Loucy (cell line): Measurements from ENCODE around the gene SLC2A5.

Experiments used
- H2AFZ ChIP-seq: fragments of 200-600 bp; sonication (generic); 2 replicates; pipeline ENCODE4 v1.6.0; 2016; ENCODE audit warnings: antibody characterized with exemption, mild to moderate bottlenecking, low read length, moderate library complexity
- H3F3A ChIP-seq: fragments of 200-600 bp; 2 replicates; pipeline ENCODE4 v1.6.0; 2016; ENCODE audit warnings: antibody characterized with exemption, low read depth, mild to moderate bottlenecking
- H3K27me3 ChIP-seq: fragments of 200-600 bp; sonication (generic); 2 replicates; pipeline ENCODE4 v1.6.1; 2014; ENCODE audit warnings: low read length, mild to moderate bottlenecking; ENCODE audit not compliant: insufficient read depth, poor library complexity, severe bottlenecking
- H3K36me3 ChIP-seq: fragments of 200-600 bp; sonication (generic); 2 replicates; pipeline ENCODE4 v1.6.1; 2016; ENCODE audit warnings: low read length; ENCODE audit not compliant: insufficient read depth
- H3K4me1 ChIP-seq: fragments of 200-600 bp; sonication (generic); 2 replicates; pipeline ENCODE4 v1.5.1; 2014; ENCODE audit warnings: low read length, mild to moderate bottlenecking; ENCODE audit not compliant: insufficient read depth, poor library complexity, severe bottlenecking
- H3K4me2 ChIP-seq: fragments of 200-600 bp; sonication (generic); 2 replicates; pipeline ENCODE4 v1.6.0; 2014; ENCODE audit warnings: antibody characterized with exemption, low read length, low read depth, mild to moderate bottlenecking; ENCODE audit not compliant: poor library complexity, severe bottlenecking
- H3K4me3 ChIP-seq: fragments of 200-600 bp; sonication (generic); 2 replicates; pipeline ENCODE4 v1.5.1; 2014; ENCODE audit warnings: low read length, mild to moderate bottlenecking, mixed read lengths; ENCODE audit not compliant: poor library complexity, severe bottlenecking
- H3K79me2 ChIP-seq: fragments of 200-600 bp; sonication (generic); 2 replicates; pipeline ENCODE4 v1.6.1; 2014; ENCODE audit warnings: low read length; ENCODE audit not compliant: insufficient read depth
- H3K9ac ChIP-seq: fragments of 200-600 bp; sonication (generic); 2 replicates; pipeline ENCODE4 v1.6.0; 2014; ENCODE audit warnings: mild to moderate bottlenecking, low read depth, low read length, moderate library complexity; ENCODE audit not compliant: poor library complexity, severe bottlenecking
- H3K9me2 ChIP-seq: fragments of 200-600 bp; sonication (generic); replicated peaks from 2 replicates; pipeline ENCODE4 v1.6.1; 2016; ENCODE audit warnings: low read depth, low read length, mixed read lengths
- H3K9me3 ChIP-seq: fragments of 200-600 bp; sonication (generic); 2 replicates; pipeline ENCODE4 v1.6.1; 2014; ENCODE audit warnings: mild to moderate bottlenecking, antibody characterized with exemption, low read length, low read depth; ENCODE audit not compliant: insufficient read depth
- H4K20me1 ChIP-seq: fragments of 200-600 bp; sonication (generic); 2 replicates; pipeline ENCODE4 v1.6.0; 2014; ENCODE audit warnings: antibody characterized with exemption, low read length, mild to moderate bottlenecking; ENCODE audit not compliant: insufficient read depth, poor library complexity, severe bottlenecking
- CTCF ChIP-seq: fragments of 200-600 bp; sonication (generic); conservative IDR thresholded peaks from 2 replicates; pipeline ENCODE4 v1.5.1; 2014; ENCODE audit warnings: mild to moderate bottlenecking, antibody characterized with exemption, low read length
- EZH2phosphoT487 ChIP-seq: fragments of 200-600 bp; IDR thresholded peaks from 2 replicates; pipeline ENCODE4 v1.6.1; 2018; ENCODE audit warnings: antibody characterized with exemption, mild to moderate bottlenecking, moderate library complexity, borderline replicate concordance

SLC2A5 gene

GRCh38 chr1:9110669-9111356, 41.4 kb upstream of the SLC2A5 start:
- H3K36me3 ChIP-seq = no peaks in the 10 kb centered on the region
- H3K79me2 ChIP-seq = no peaks in the 10 kb centered on the region
- no peaks in the 10 kb centered on the region for H3K9me3 ChIP-seq
- no peak overlapping the region for H3K4me3 ChIP-seq
- H2AFZ ChIP-seq = no peak overlapping the region
- H4K20me1 ChIP-seq = no peaks in the 10 kb centered on the region
- TF ChIP-seq CTCF = peak; percentile 94
- no peak for TF ChIP-seq EZH2phosphoT487
- no peaks in the 10 kb centered on the region for H3K27me3 ChIP-seq
- no peak overlapping the region for H3K9ac ChIP-seq
- no peaks in the 10 kb centered on the region for H3K9me2 ChIP-seq
- H3F3A ChIP-seq = no peaks in the 10 kb centered on the region
- H3K4me2 ChIP-seq = no peak overlapping the region
- H3K4me1 ChIP-seq = no peaks in the 10 kb centered on the region

- no peak overlapping the region for H3K4me3 ChIP-seq
- H3K9me2 ChIP-seq = no peaks in the 10 kb centered on the region
- no peak for TF ChIP-seq CTCF
- no peak for TF ChIP-seq EZH2phosphoT487
- H3F3A ChIP-seq = no peaks in the 10 kb centered on the region
- no peaks in the 10 kb centered on the region for H3K27me3 ChIP-seq
- H3K9me3 ChIP-seq = no peaks in the 10 kb centered on the region
- no peaks in the 10 kb centered on the region for H3K36me3 ChIP-seq
- H2AFZ ChIP-seq = no peak overlapping the region
- H3K9ac ChIP-seq = no peak overlapping the region
- H3K4me1 ChIP-seq = no peaks in the 10 kb centered on the region
- no peaks in the 10 kb centered on the region for H3K79me2 ChIP-seq
- no peak overlapping the region for H3K4me2 ChIP-seq
- no peaks in the 10 kb centered on the region for H4K20me1 ChIP-seq
These were observed 38.7 kb upstream of the SLC2A5 start for GRCh38 chr1:9108056-9108665.

- no peak overlapping the region for H2AFZ ChIP-seq
- H3K27me3 ChIP-seq = no peaks in the 10 kb centered on the region
- H3K9ac ChIP-seq = no peak overlapping the region
- H3K79me2 ChIP-seq = no peaks in the 10 kb centered on the region
- H3F3A ChIP-seq = no peaks in the 10 kb centered on the region
- no peaks in the 10 kb centered on the region for H4K20me1 ChIP-seq
- H3K9me3 ChIP-seq = no peaks in the 10 kb centered on the region
- TF ChIP-seq EZH2phosphoT487 (no peak), CTCF (no peak)
- no peak overlapping the region for H3K4me3 ChIP-seq
- no peaks in the 10 kb centered on the region for H3K9me2 ChIP-seq
- no peaks in the 10 kb centered on the region for H3K4me1 ChIP-seq
- no peaks in the 10 kb centered on the region for H3K36me3 ChIP-seq
- no peak overlapping the region for H3K4me2 ChIP-seq
These were observed 37.7 kb upstream of the SLC2A5 start for GRCh38 chr1:9107136-9107535.
